Activated CD4-positive, alpha-beta memory T cell treated with anti-CD3 and anti-CD28 coated beads for 36 hours (primary cell): ENCODE results near the gene HOXC10. TPM values are rescaled to one million over a fixed set of nuclear protein-coding genes. Genes with fewer than 3 reads are reported as not detected.

Source experiments
- CTCF ChIA-PET: fragments of 350-600 bp; sonication (Branson Sonifier 250); formaldehyde crosslinking; loops from one replicate; lab custom pipeline; 2021; ENCODE audit warnings: antibody characterized with exemption, inconsistent platforms; lab: Charles Lee
- POLR2A ChIA-PET: fragments of 350-600 bp; sonication (Branson Sonifier 250); formaldehyde crosslinking; loops from one replicate; lab custom pipeline; 2021; ENCODE audit warnings: antibody characterized with exemption; lab: Charles Lee
- DNase-seq: peaks from one replicate; pipeline ENCODE4 v3.0.0-alpha.2; 2020
- H3K27ac Mint-ChIP-seq: one replicate; pipeline ENCODE4 v1.8.0; 2021; ENCODE audit warnings: mixed read lengths
- H3K27me3 Mint-ChIP-seq: one replicate; pipeline ENCODE4 v1.8.0; 2021; ENCODE audit warnings: mixed read lengths
- H3K36me3 Mint-ChIP-seq: one replicate; pipeline ENCODE4 v1.8.0; 2021; ENCODE audit warnings: mixed read lengths
- H3K4me1 Mint-ChIP-seq: one replicate; pipeline ENCODE4 v1.8.0; 2021; ENCODE audit warnings: low read depth, mixed read lengths
- H3K4me3 Mint-ChIP-seq: one replicate; pipeline ENCODE4 v1.8.0; 2021; ENCODE audit warnings: mild to moderate bottlenecking, mixed read lengths
- H3K9me3 Mint-ChIP-seq: one replicate; pipeline ENCODE4 v1.8.0; 2021; ENCODE audit warnings: mixed read lengths
- intact Hi-C: fragments of 100-400 bp; cut with micrococcal nuclease; formaldehyde crosslinking; loops from one replicate; pipeline ENCODE4 v1.15.1; 2023
- total RNA-seq, 2 experiments: library from RNA; stranded (reverse); gene quantifications; one replicate each; pipeline ENCODE4 v1.2.3, GENCODE V29; 2021

The HOXC10 gene
- total RNA-seq, 2 experiments from 2014 or later: not detected

DNA sequence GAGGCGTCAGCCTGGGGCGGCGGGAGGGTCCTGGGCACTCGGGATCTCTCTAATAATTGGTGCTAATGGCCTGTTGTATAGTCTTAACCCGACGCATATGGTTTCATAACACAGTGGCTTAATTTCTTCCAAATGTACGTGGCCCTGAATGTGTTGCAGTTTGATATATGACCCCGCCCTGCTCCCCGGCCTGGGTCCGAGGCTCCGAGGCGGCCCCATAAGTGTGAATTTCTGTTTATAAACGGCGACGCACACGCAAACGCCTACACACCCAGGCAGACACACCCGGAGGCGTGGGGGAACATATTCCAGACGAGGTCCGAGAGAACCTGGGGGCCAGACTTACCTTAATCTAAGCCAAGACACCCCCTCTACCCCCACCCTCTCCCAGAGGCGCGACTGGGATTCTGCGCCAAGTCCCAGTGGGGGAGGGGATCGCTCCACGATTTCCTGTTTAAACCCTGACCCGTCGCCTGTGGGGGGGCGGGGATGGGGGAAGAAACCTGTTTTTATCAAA lies 33.6 kb downstream of the HOXC10 start:
- peaks cover 19% of the 10 kb centered on the region for H3K4me1 Mint-ChIP-seq
- H3K9me3 Mint-ChIP-seq: no peaks in the 10 kb centered on the region
- ChIA-PET POLR2A (no interaction called here), CTCF (interaction anchor here (0.7 to 2.2 kb wide), 4 partner anchors 13 to 183 kb away, joined by 3 to 11 read pairs (median 10); partner anchors contain the start of gene HOXC10)
- no peak for DNase-seq
- H3K4me3 Mint-ChIP-seq: peak overlapping the region; percentile 72
- H3K36me3 Mint-ChIP-seq: no peaks in the 10 kb centered on the region
- intact Hi-C loops: loop anchor here (5.0 kb wide), 1 partner anchor 36 kb away; no protein-coding TSS in a partner anchor
- H3K27ac Mint-ChIP-seq: no peak overlapping the region
- peaks cover 69% of the 10 kb centered on the region for H3K27me3 Mint-ChIP-seq

DNA sequence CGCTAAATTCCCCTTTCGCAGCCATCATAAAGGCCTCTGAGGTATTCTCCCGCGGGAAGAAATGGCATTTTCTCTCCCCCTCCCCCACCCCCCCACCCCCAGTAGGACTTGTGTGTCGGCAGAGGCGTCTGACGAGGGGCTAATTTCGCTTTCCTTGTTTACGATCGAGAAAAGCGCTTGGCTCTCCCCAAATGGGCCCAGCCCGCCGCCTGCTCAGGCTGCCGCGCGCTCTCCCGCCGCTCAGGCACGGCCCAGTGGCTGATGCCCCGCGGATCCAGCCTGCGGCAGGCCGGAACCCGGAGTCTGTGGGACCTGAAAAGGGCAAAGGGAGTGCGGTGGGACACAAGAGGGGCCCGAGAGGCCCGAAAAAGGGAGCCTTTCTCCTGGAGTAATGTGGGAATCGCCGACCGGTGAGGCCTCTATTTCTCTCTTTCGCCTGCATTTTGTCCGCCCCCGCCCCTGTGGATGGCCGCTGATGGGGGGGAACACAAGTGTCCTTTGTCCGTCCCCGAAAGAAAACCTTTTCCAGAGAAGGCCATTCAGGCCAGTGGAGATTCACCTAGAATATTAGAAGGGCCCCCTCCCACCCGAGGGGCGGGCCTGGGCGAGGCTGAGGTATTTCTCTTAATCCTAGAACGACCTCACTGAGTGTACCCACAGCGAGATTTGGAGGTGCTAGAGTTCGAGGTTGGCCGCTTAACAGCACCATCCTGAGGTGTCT lies 34.3 kb downstream of the HOXC10 start:
- intact Hi-C loops: loop anchor here (5.0 kb wide), 1 partner anchor 37 kb away; no protein-coding TSS in a partner anchor
- CTCF ChIA-PET: no interaction called here
- no peak for DNase-seq

DNA sequence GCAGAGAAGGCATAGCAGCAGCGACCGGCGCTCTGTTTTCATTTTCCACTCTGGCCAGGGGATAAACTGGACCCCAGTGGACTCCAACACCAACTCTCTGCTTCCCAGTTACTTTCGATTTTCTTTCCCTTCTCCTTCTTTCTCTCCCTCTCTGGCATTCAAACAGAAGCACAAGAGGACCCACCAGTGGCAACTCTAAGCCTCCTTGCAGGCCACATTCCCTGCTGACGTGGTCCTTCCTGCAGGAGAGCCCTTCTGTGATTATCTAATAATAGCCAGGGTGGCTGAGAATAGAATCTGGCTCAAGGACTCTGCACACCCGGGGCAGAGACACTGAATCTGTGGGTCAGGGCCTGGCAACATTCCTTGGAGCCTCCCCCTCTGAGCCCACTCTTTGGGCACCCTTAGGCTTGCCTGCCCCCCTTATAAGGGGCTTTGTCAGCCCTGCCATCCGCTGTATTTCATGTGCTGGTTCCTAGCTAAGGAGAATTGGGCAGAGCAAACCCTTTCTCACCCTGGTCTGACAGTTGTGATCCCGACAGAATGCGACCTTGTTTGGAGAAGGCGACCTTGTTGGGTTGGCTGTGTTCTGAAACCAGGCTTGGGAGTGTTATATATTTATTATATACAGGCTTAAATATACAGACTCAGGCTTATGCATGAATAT lies 35.1 kb downstream of the HOXC10 start:
- POLR2A ChIA-PET: no interaction called here
- no peaks in the 10 kb centered on the region for H3K9me3 Mint-ChIP-seq
- CTCF ChIA-PET: interaction anchor here (0.6 kb wide), 1 partner anchor 187 kb away, joined by 3 read pairs; no protein-coding TSS in a partner anchor
- peaks cover 67% of the 10 kb centered on the region for H3K27me3 Mint-ChIP-seq
- no peak for DNase-seq
- no peak overlapping the region for H3K4me3 Mint-ChIP-seq
- H3K4me1 Mint-ChIP-seq: peaks cover 11% of the 10 kb centered on the region
- intact Hi-C loops: loop anchor here (5.0 kb wide), 1 partner anchor 38 kb away; no protein-coding TSS in a partner anchor
- H3K27ac Mint-ChIP-seq: no peak overlapping the region
- no peaks in the 10 kb centered on the region for H3K36me3 Mint-ChIP-seq

More for the DNA sequence above, 34.3 kb downstream of the HOXC10 start:
- Mint-ChIP-seq H3K27ac (no peak overlapping the region), H3K4me3 (no peak overlapping the region), H3K27me3 (peaks cover 70% of the 10 kb centered on the region), H3K36me3 (no peaks in the 10 kb centered on the region), H3K4me1 (peaks cover 19% of the 10 kb centered on the region), H3K9me3 (no peaks in the 10 kb centered on the region)
- POLR2A ChIA-PET: no interaction called here

DNA sequence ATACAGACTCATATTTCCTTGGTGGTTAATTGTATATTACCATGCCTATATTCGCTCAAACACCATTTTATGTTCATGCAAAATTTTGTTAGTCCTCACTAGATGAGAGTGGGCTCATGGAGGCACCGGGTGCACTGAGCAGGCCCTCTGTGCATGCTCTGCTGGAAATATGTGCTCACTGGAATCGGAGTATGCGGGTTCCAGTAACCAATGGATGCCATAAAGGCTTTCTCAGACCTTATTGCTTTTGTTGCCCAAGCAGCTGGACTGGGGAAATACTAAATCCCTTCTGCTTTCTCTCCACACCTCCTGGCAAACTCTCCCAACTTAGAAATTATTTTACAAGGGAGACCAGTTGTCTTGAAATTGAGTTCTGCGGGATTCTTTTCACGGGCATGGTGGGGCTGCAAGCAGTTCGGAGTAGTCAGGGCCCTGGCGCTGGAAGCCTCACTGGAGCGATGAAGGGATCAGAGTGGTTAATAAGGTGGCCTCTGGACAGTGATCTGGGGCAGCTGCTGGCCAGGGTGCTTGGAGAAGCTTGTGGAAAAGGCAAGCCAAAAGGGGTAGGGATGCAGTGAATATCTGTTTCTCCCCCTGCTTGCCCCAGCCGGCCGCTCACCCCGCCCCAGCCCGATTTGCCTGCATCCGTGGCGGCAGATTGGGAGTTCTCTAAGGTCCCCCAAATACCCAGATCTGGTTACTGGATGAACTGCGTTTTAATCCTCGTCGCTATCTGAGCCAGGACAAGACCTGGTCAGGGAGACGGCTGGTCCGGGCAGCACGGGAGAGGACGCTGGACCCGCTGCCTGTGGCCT lies 35.9 kb downstream of the HOXC10 start:
- ChIA-PET CTCF (interaction anchor here (0.6 kb wide), 1 partner anchor 187 kb away, joined by 3 read pairs; no protein-coding TSS in a partner anchor), POLR2A (no interaction called here)
- intact Hi-C loops: no loop called here
- peaks cover 66% of the 10 kb centered on the region for H3K27me3 Mint-ChIP-seq
- no peak overlapping the region for H3K4me3 Mint-ChIP-seq
- peaks cover 7% of the 10 kb centered on the region for H3K4me1 Mint-ChIP-seq
- H3K36me3 Mint-ChIP-seq: no peaks in the 10 kb centered on the region
- H3K9me3 Mint-ChIP-seq: no peaks in the 10 kb centered on the region
- DNase-seq: no peak
- H3K27ac Mint-ChIP-seq: no peak overlapping the region

GRCh38 chr12:54021432-54022013 lies 36.6 kb downstream of the HOXC10 start:
- Mint-ChIP-seq H3K4me3 (no peak overlapping the region), H3K27ac (no peak overlapping the region), H3K4me1 (peaks cover 7% of the 10 kb centered on the region), H3K36me3 (no peaks in the 10 kb centered on the region), H3K27me3 (peaks cover 67% of the 10 kb centered on the region), H3K9me3 (no peaks in the 10 kb centered on the region)
- CTCF ChIA-PET: interaction anchor here (2.7 kb wide), 1 partner anchor 11 kb away, joined by 24 read pairs; the partner anchor contains the start of gene HOXC5
- POLR2A ChIA-PET: no interaction called here
- intact Hi-C loops: no loop called here
- no peak for DNase-seq

GRCh38 chr12:54022960-54023884 lies 38.3 kb downstream of the HOXC10 start:
- DNase-seq: no peak
- Mint-ChIP-seq H3K4me1 (peaks cover 5% of the 10 kb centered on the region), H3K4me3 (no peak overlapping the region), H3K36me3 (no peaks in the 10 kb centered on the region), H3K9me3 (no peaks in the 10 kb centered on the region), H3K27ac (no peak overlapping the region), H3K27me3 (peaks cover 69% of the 10 kb centered on the region)
- CTCF ChIA-PET: interaction anchor here (0.6 to 2.7 kb wide), 8 partner anchors 9 to 191 kb away, joined by 3 to 24 read pairs (median 6); partner anchors contain the start of genes HOXC5 and HOXC8
- POLR2A ChIA-PET: no interaction called here
- intact Hi-C loops: no loop called here

DNA sequence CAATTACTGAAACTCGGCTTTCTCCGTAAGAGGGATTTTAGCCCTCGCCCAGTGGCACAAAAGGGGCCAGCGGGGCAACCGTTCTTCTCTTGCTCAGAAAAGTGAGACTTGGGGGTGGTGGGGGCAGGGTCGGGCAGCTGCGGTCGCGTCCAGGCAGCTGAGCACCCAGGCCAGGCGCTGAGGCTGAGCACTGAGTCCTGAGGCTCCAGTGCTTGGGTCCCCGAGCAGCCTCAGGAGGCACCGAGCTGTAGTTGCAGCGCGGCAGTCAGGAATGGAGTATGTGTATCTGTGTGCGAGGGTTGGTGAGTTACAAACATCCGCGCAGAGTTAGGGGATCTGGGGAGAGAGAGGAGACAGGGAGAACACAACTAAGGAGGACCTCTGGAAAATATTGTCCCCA lies 39.2 kb downstream of the HOXC10 start:
- Mint-ChIP-seq H3K27ac (no peak overlapping the region), H3K9me3 (no peaks in the 10 kb centered on the region), H3K4me3 (no peak overlapping the region), H3K4me1 (peaks cover 7% of the 10 kb centered on the region), H3K36me3 (no peaks in the 10 kb centered on the region), H3K27me3 (peaks cover 71% of the 10 kb centered on the region)
- CTCF ChIA-PET: interaction anchor here (1.0 to 2.7 kb wide), 6 partner anchors 8 to 190 kb away, joined by 3 to 24 read pairs (median 6); partner anchors contain the start of genes HOXC5 and HOXC8
- POLR2A ChIA-PET: no interaction called here
- intact Hi-C loops: no loop called here
- no peak for DNase-seq

DNA sequence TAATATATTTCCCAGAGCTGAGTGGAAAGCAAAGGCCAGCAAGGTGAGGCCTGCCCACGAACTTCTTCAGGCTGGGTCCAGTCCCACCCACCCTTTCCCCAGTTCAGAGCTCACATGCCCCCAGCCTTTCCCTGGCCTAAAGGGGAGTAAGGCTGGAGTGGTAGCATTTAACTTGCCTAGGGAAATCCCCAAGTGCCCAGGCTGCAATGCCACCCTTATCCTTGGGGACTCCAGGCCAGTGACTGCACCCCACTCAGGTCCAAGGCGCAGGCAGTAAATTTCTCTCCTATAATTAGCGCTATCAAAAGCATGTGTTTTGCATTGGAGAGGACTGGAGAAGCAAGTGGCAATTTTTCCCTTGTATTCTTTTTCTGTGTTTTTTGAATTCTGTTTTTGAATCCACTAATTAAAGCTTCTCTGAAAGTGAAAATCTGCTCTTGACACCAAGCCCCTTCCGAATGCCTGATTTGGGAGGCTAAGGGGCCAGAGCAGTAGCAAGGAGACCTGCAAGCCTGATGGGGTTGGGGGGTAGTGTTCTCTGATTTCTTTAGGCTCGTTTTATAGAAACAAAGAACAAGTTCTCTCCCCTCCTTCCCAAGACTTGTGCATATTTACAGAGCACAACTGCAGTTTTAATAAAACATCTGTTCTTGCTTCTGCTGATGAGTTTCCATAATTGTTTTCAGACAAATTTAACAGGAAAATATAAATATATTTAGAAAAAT lies 39.8 kb downstream of the HOXC10 start:
- Mint-ChIP-seq H3K27ac (no peak overlapping the region), H3K9me3 (no peaks in the 10 kb centered on the region), H3K27me3 (peaks cover 72% of the 10 kb centered on the region), H3K4me3 (no peak overlapping the region), H3K36me3 (no peaks in the 10 kb centered on the region), H3K4me1 (peaks cover 11% of the 10 kb centered on the region)
- intact Hi-C loops: no loop called here
- POLR2A ChIA-PET: no interaction called here
- CTCF ChIA-PET: interaction anchor here (1.3 to 1.6 kb wide), 4 partner anchors 40 to 181 kb away, joined by 3 to 6 read pairs (median 4); partner anchors contain the start of gene HOXC10
- no peak for DNase-seq

DNA sequence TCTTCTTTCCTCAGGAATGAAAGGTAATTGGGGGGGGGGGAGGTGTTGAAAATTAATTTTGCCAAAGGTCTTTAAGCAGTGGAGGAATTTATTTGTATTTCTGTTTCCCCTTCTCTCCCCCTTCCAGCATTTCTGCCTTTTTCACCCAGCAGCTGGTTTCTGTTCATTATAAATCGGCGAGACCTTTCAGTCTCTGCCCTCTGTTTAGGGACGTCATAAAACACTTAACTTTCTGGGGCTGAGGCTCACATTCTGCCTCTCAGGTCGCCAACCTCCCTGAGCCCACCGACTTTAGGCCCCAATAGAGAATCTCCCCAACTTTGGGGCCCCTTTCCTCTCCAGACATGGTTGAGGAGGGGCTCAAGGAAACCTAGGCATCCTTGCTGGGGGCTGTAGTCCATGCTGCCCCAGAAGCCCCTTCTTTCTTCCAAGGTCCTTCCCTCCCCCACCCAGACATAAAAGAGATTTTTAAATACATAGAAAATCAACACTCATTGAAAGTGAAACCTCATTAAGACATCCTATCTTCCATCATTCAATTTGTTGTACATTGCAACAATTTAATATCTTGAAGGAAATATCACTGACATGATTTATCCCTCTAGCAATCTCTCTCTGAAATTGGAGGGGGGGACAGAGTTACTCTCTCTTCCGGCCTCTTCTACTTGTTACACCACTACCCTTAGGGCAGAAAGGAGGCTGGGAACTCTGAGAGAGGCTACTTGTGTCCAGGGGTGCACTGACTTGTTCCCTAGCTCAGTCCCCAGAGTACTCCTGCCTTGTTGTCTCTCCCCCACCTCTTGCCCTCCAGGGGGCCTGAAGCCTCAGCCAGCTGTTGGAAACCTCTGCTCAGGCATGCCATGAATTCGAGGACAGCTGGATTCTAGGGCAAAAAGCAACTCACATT lies 40.8 kb downstream of the HOXC10 start:
- Mint-ChIP-seq H3K9me3 (no peaks in the 10 kb centered on the region), H3K36me3 (no peaks in the 10 kb centered on the region), H3K4me3 (no peak overlapping the region), H3K27ac (no peak overlapping the region), H3K4me1 (peaks cover 12% of the 10 kb centered on the region), H3K27me3 (peaks cover 73% of the 10 kb centered on the region)
- ChIA-PET POLR2A (no interaction called here), CTCF (interaction anchor here (1.3 to 2.0 kb wide), 2 partner anchors 41 to 176 kb away, joined by 3 to 6 read pairs; partner anchors contain the start of gene HOXC10)
- no peak for DNase-seq
- intact Hi-C loops: no loop called here
